Mesenchymal stem cell (in vitro differentiated cells and primary cell): ENCODE measurements around the gene IFT25.
"Not testable (repeated sequence)": the region's sequence is repeated elsewhere in the genome, so short reads cannot be mapped to it uniquely, and the experiment has no call there.

Source experiments
- DNase-seq: peaks from one replicate; pipeline ENCODE4 v3.0.0-alpha.2; 2013
- H2AFZ ChIP-seq: one replicate; pipeline ENCODE4 v1.6.1; 2013; ENCODE audit warnings: low read depth, mild to moderate bottlenecking, control low read depth, inconsistent platforms, low read length, moderate library complexity
- H2AK5ac ChIP-seq: 2 replicates; pipeline ENCODE4 v1.6.1; 2013; ENCODE audit warnings: low read length, moderate library complexity, mild to moderate bottlenecking, inconsistent platforms; ENCODE audit not compliant: severe bottlenecking
- H2BK120ac ChIP-seq: one replicate; pipeline ENCODE4 v1.6.1; 2013; ENCODE audit warnings: low read depth, mild to moderate bottlenecking, inconsistent platforms, low read length, moderate library complexity
- H2BK12ac ChIP-seq, 2 experiments: one replicate each; pipeline ENCODE4 v1.6.1; 2013; ENCODE audit warnings: inconsistent platforms in 2 of 2, low read length in 2 of 2, mild to moderate bottlenecking in 2 of 2, moderate library complexity in 2 of 2, control low read depth in 1 of 2
- H2BK15ac ChIP-seq: one replicate; pipeline ENCODE4 v1.6.1; 2013; ENCODE audit warnings: mild to moderate bottlenecking, low read depth, inconsistent platforms; ENCODE audit not compliant: poor library complexity, severe bottlenecking
- H2BK5ac ChIP-seq: 2 replicates; pipeline ENCODE4 v1.6.1; 2013; ENCODE audit warnings: low read depth, mild to moderate bottlenecking, low read length, control low read depth, inconsistent platforms; ENCODE audit not compliant: poor library complexity, severe bottlenecking
- H3K14ac ChIP-seq, 2 experiments: one replicate each; pipeline ENCODE4 v1.6.1; 2013; ENCODE audit warnings: inconsistent platforms in 2 of 2, low read length in 2 of 2, control low read depth in 1 of 2, mild to moderate bottlenecking in 1 of 2, moderate library complexity in 1 of 2
- H3K18ac ChIP-seq, 2 experiments: one replicate each; pipeline ENCODE4 v1.6.1; 2013; ENCODE audit warnings: inconsistent platforms in 2 of 2, low read length in 2 of 2, control low read depth in 1 of 2, low read depth in 1 of 2, mild to moderate bottlenecking in 1 of 2
- H3K23ac ChIP-seq, 2 experiments: one replicate each; pipeline ENCODE4 v1.6.1; 2013; ENCODE audit warnings: inconsistent platforms in 2 of 2, low read length in 2 of 2, mild to moderate bottlenecking in 2 of 2, moderate library complexity in 2 of 2, control low read depth in 1 of 2
- H3K27ac ChIP-seq: 2 replicates; pipeline ENCODE4 v1.5.1; 2013; ENCODE audit warnings: mild to moderate bottlenecking, moderate library complexity, low read length, control low read depth, inconsistent platforms; ENCODE audit not compliant: poor library complexity, severe bottlenecking
- H3K27me3 ChIP-seq, 2 experiments: 2 replicates each; pipeline versions ENCODE4 v1.6.1 to v1.7.0; 2013; ENCODE audit warnings: low read length in 2 of 2, mild to moderate bottlenecking in 2 of 2, moderate library complexity in 2 of 2, control low read depth in 1 of 2, inconsistent platforms in 1 of 2; ENCODE audit not compliant: control insufficient read depth in 1 of 2, insufficient read depth in 1 of 2
- H3K36me3 ChIP-seq, 2 experiments: 2 replicates each; pipeline versions ENCODE4 v1.6.1 to v1.7.0; 2013; ENCODE audit warnings: low read length in 2 of 2, control low read depth in 1 of 2, inconsistent platforms in 1 of 2, low read depth in 1 of 2, mild to moderate bottlenecking in 1 of 2; ENCODE audit not compliant: insufficient read depth in 2 of 2, control insufficient read depth in 1 of 2
- H3K4ac ChIP-seq, 2 experiments: one replicate each; pipeline ENCODE4 v1.6.1; 2013; ENCODE audit warnings: inconsistent platforms in 2 of 2, low read length in 2 of 2, mild to moderate bottlenecking in 2 of 2, moderate library complexity in 2 of 2, control low read depth in 1 of 2, low read depth in 1 of 2
- H3K4me1 ChIP-seq: 2 replicates; pipeline ENCODE4 v1.6.1; 2013; ENCODE audit warnings: low read depth, low read length, control low read depth; ENCODE audit not compliant: control insufficient read depth, insufficient read depth
- H3K4me2 ChIP-seq: 2 replicates; pipeline ENCODE4 v1.6.1; 2013; ENCODE audit warnings: low read length, mild to moderate bottlenecking, inconsistent platforms; ENCODE audit not compliant: poor library complexity, severe bottlenecking
- H3K4me3 ChIP-seq, 2 experiments: 2 replicates each; pipeline versions ENCODE4 v1.5.1 to v1.7.0; 2013; ENCODE audit warnings: low read length in 2 of 2, mild to moderate bottlenecking in 2 of 2, control low read depth in 1 of 2, low read depth in 1 of 2; ENCODE audit not compliant: insufficient read depth in 1 of 2
- H3K79me1 ChIP-seq: replicated peaks from 2 replicates; pipeline ENCODE4 v1.6.1; 2013; ENCODE audit warnings: mild to moderate bottlenecking, control low read depth, low read length, inconsistent platforms; ENCODE audit not compliant: poor library complexity, severe bottlenecking
- H3K9ac ChIP-seq: 2 replicates; pipeline ENCODE4 v1.7.0; 2013; ENCODE audit warnings: mild to moderate bottlenecking, low read length, moderate library complexity
- H3K9me3 ChIP-seq: 2 replicates; pipeline ENCODE4 v1.7.0; 2013; ENCODE audit warnings: mild to moderate bottlenecking, low read length; ENCODE audit not compliant: control insufficient read depth
- H4K8ac ChIP-seq: one replicate; pipeline ENCODE4 v1.6.1; 2013; ENCODE audit warnings: inconsistent platforms, mild to moderate bottlenecking, low read length, moderate library complexity
- H4K91ac ChIP-seq: one replicate; pipeline ENCODE4 v1.6.1; 2013; ENCODE audit warnings: mild to moderate bottlenecking, low read length, inconsistent platforms
- WGBS: methylation state at CpG from one replicate; pipeline ENCODE4 v1.1.7; 2013; ENCODE audit warnings: mixed read lengths; 5-methylcytosine and 5-hydroxymethylcytosine counted together

Gene IFT25

GRCh38 chr1:53889304-53890298 lies 55.9 kb downstream of the IFT25 start, which contains the start of gene YIPF1:
Gene YIPF1 (minus strand): TSS chr1:53889797. CDS start chr1:53888937, 860 bp downstream.
- H3K9me3 ChIP-seq = no peaks in the 10 kb centered on the region
- peak within 1 kb of the TSS; percentile 92 for H2BK15ac ChIP-seq
- H3K27ac ChIP-seq = peak within 1 kb of the TSS; percentile 33
- H4K91ac ChIP-seq = peak within 1 kb of the TSS; percentile 80
- 4% methylated on average over 53 of the region's 62 CpGs for WGBS
- H2AK5ac ChIP-seq = no peak within 1 kb of the TSS
- peak within 1 kb of the TSS; percentile 86 to 100 for H3K4me3 ChIP-seq
- H3K23ac ChIP-seq = peak within 1 kb of the TSS in 1 of 2 experiments; percentile 20
- peaks cover 5% of the 10 kb centered on the region for H3K4me1 ChIP-seq
- H3K4ac ChIP-seq = peak within 1 kb of the TSS; percentile 62 to 85
- H3K14ac ChIP-seq = peak within 1 kb of the TSS in 1 of 2 experiments; percentile 89
- H2BK120ac ChIP-seq = no peak within 1 kb of the TSS
- peak within 1 kb of the TSS; percentile 86 to 87 for H3K18ac ChIP-seq
- H2AFZ ChIP-seq = peak within 1 kb of the TSS; percentile 96
- H4K8ac ChIP-seq = peak within 1 kb of the TSS; percentile 83
- H3K9ac ChIP-seq = peak within 1 kb of the TSS; percentile 96
- H3K27me3 ChIP-seq = peaks cover 0 to 4% of the 10 kb centered on the region in 2 experiments
- peak within 1 kb of the TSS; percentile 54 for H3K4me2 ChIP-seq
- H3K36me3 ChIP-seq = peaks cover 2 to 25% of the 10 kb centered on the region in 2 experiments
- no peak within 1 kb of the TSS for H2BK5ac ChIP-seq
- H3K79me1 ChIP-seq = peaks cover 5% of the 10 kb centered on the region
- H2BK12ac ChIP-seq = peak within 1 kb of the TSS in 1 of 2 experiments; percentile 21
- DNase-seq = peak; percentile 91

GRCh38 chr1:53888681-53889080 lies 56.8 kb downstream of the IFT25 start:
- peaks cover 2 to 30% of the 10 kb centered on the region in 2 experiments for H3K36me3 ChIP-seq
- H3K4me1 ChIP-seq = peaks cover 5% of the 10 kb centered on the region
- H3K23ac ChIP-seq = no peak overlapping the region
- peak overlapping the region in 1 of 2 experiments; percentile 100 for H3K4me3 ChIP-seq
- DNase-seq = no peak
- H2BK120ac ChIP-seq = no peak overlapping the region
- no peaks in the 10 kb centered on the region for H3K27me3 ChIP-seq
- H4K8ac ChIP-seq = no peak overlapping the region
- H4K91ac ChIP-seq = no peak overlapping the region
- H2AK5ac ChIP-seq = no peak overlapping the region
- H3K4ac ChIP-seq = no peak overlapping the region
- peak overlapping the region; percentile 96 for H3K9ac ChIP-seq
- no peaks in the 10 kb centered on the region for H3K9me3 ChIP-seq
- no peak overlapping the region for H2BK5ac ChIP-seq
- H2AFZ ChIP-seq = no peak overlapping the region
- WGBS = 100% methylated on average over 1 of the region's 2 CpGs
- no peak overlapping the region for H2BK12ac ChIP-seq
- no peak overlapping the region for H3K18ac ChIP-seq
- peaks cover 5% of the 10 kb centered on the region for H3K79me1 ChIP-seq
- no peak overlapping the region for H2BK15ac ChIP-seq
- no peak overlapping the region for H3K14ac ChIP-seq
- no peak overlapping the region for H3K4me2 ChIP-seq
- H3K27ac ChIP-seq = no peak overlapping the region

GRCh38 chr1:53883600-53883999 lies 61.9 kb downstream of the IFT25 start:
- H3K79me1 ChIP-seq, H3K9me3 ChIP-seq, H2AK5ac ChIP-seq, H3K14ac ChIP-seq, H2AFZ ChIP-seq, H3K4me2 ChIP-seq, H3K4me3 ChIP-seq, H2BK5ac ChIP-seq, H2BK15ac ChIP-seq, H3K23ac ChIP-seq, H3K27ac ChIP-seq, H3K9ac ChIP-seq, H2BK120ac ChIP-seq, H4K8ac ChIP-seq, H4K91ac ChIP-seq, H3K4ac ChIP-seq, H3K27me3 ChIP-seq, H2BK12ac ChIP-seq, DNase-seq, H3K4me1 ChIP-seq, H3K18ac ChIP-seq: not testable (repeated sequence)
- 96% methylated on average over 5 of the region's 6 CpGs for WGBS
- peaks cover 12 to 43% of the 10 kb centered on the region in 2 experiments for H3K36me3 ChIP-seq

GRCh38 chr1:53881853-53882252 lies 63.6 kb downstream of the IFT25 start:
- peaks cover 20 to 51% of the 10 kb centered on the region in 2 experiments for H3K36me3 ChIP-seq
- H3K9me3 ChIP-seq, H2BK12ac ChIP-seq, H4K91ac ChIP-seq, H3K9ac ChIP-seq, H2BK5ac ChIP-seq, H2AK5ac ChIP-seq, H4K8ac ChIP-seq, H2BK120ac ChIP-seq, DNase-seq, H2BK15ac ChIP-seq, H3K79me1 ChIP-seq, H3K27ac ChIP-seq, H2AFZ ChIP-seq, H3K27me3 ChIP-seq, H3K23ac ChIP-seq, H3K4me1 ChIP-seq, H3K4ac ChIP-seq, H3K4me2 ChIP-seq, H3K4me3 ChIP-seq, H3K18ac ChIP-seq, H3K14ac ChIP-seq: not testable (repeated sequence)
- no CpG with 5 or more reads among the region's 2 CpGs for WGBS
